Fibroblast of lung (primary cell): ENCODE measurements around the gene KLHL20.

Experiments
- EZH2 ChIP-seq: IDR thresholded peaks from 2 replicates; pipeline ENCODE4 v1.5.1; 2012; ENCODE audit warnings: low read length, control low read depth, mild to moderate bottlenecking; ENCODE audit errors: missing control alignments
- TF ChIP-seq, protein P1 (sequence below), 2 donors: IDR thresholded peaks in 1 of 2; conservative IDR thresholded peaks in 1 of 2; 1 replicate in 1 of 2; 2 replicates in 1 of 2; pipeline ENCODE4 v1.5.1; 2011 to 2012; ENCODE audit warnings: low read length in 2 of 2, control low read depth in 1 of 2, inconsistent platforms in 1 of 2, low read depth in 1 of 2, mild to moderate bottlenecking in 1 of 2

DNA sequence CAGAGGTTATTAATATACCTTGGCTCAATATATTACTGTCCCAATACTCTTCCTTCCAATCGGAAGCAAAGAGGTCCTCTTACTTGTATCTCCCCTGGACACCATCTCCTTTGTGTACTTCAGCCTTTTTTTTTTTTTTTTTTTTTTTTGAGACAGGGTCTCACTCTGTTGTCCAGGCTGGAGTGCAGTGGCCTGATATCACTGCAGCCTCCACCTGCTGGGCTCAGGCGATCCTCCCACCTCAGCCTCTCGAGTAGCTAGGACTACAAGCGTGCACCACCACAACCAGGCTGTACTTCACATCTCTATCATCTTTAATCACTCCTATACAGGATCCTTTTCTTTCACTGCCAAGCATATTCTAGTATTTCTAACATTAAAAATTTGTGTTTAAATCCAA lies 106.9 kb downstream of the KLHL20 start:
- TF ChIP-seq, protein P1, sequence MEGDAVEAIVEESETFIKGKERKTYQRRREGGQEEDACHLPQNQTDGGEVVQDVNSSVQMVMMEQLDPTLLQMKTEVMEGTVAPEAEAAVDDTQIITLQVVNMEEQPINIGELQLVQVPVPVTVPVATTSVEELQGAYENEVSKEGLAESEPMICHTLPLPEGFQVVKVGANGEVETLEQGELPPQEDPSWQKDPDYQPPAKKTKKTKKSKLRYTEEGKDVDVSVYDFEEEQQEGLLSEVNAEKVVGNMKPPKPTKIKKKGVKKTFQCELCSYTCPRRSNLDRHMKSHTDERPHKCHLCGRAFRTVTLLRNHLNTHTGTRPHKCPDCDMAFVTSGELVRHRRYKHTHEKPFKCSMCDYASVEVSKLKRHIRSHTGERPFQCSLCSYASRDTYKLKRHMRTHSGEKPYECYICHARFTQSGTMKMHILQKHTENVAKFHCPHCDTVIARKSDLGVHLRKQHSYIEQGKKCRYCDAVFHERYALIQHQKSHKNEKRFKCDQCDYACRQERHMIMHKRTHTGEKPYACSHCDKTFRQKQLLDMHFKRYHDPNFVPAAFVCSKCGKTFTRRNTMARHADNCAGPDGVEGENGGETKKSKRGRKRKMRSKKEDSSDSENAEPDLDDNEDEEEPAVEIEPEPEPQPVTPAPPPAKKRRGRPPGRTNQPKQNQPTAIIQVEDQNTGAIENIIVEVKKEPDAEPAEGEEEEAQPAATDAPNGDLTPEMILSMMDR (conservative IDR thresholded peaks at IDR 0.05 in 1 of 2, IDR thresholded peaks at IDR 0.05 in 1 of 2; ENCODE audit: low read depth in 1 of 2, low read length in 2 of 2): no peak
- TF ChIP-seq EZH2: no peak
